Activated CD8-positive, alpha-beta memory T cell treated with anti-CD3 and anti-CD28 coated beads, Interleukin-2, amount 50 U/mL, for 24 hours (primary cell): ENCODE results near the gene MSLN.

Experiments used
- DNase-seq: peaks from one replicate; pipeline ENCODE4 v3.0.0-alpha.2; 2020; ENCODE audit errors: extremely low read depth

The MSLN gene

DNA sequence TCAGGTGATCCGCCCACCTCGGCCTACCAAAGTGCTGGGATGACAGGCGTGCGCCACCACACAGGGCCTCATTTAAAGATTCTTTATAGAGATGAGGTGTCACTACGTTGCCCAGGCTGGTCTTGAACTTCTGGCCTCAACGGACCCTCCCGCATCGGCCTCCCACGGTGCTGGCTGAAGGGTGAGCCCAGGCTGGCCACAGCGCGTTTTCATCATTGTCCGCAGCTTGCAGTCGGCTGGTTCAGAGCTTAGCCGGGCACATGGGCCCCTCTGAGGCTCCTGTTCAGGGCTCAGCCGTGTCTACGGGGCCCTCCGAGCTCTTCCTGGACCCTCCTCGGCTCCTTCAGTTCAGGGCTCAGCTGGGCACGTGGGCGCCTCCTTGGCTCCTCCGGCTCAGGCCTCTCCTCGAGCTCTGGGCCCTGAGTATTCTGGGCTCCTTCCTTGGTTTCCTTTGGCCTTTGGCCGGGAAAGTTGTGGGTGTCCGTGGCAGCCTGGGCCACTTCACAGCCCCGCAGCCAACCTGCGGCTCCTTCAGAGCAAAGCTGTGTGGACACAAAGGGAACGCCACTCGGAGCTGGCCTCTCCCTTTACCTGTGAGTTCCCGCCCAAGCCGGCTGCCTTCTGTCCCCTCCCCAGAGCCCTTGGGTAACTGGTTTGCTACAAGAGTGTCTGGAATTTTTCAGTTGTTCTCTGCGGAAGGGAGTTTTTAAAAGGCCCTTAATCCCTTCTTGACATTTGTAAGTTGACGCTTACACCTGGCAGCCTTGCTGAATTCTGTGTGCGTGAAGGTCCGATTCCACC lies 1.2 kb upstream of the MSLN start:
- DNase-seq: no peak

DNA sequence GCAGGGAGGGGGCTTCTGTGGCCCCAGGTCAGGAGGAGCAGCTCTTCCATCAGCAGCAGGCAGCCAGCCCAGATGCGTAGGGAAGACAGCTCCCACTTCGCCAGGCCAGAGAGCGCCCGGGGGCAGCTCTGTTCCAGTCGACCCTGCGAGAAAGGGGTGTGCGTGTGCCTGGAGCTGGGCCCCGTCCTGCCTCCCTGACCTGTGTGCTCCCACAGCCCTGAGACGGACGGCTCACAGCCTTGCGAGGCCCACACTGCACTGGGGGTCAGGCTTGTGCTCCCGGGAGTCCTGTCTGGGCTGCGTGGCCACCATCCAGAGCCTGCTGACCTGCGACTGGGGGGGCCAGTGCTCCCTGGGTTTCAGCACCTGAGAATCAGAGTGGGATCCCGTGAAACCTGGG lies 469 bp upstream of the MSLN start:
- DNase-seq: no peak

DNA sequence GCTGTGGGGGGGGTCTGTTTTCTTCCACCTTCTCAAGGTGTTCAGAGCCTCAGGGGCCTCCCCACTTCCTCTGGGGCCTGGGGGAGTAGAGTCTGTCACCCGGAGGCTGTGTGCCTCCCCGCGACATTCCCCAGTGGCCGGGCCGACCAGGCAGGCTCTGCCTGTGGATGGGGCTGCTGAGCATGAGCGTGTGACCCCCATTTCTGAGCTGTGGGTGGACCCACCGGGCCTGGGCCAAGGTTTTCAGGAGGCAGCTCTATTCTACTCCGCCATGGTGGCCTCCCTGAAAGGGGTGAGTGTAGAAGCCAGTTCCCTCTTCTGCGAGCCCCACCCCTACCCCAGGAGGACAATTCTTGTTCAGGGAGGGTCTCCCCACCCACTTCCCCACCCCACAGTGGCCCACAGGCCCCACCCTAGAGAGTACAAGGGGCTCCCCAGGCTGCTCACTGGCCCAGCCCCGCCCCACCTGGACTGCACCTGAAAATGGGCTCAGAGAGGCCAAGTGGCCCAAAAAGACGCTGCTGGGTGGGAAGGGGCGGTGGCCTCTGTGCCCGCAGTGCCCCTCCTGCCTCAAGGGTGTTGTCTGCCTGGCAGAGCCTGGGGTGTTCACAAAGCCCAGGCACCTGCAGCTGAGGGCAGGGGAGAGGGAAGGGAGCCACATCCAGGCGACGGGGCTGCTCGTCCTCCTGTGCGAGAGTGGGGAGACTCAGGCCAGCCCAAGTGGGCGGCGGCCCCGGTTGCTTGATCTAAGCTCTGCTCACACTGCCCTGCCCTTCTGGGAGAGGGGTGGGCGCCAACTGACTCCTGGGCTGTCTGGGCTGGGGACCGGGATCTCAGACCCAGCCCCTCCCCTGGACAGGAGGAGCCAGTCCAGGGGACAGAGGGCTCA lies 1.3 kb downstream of the MSLN start:
- DNase-seq: no peak

DNA sequence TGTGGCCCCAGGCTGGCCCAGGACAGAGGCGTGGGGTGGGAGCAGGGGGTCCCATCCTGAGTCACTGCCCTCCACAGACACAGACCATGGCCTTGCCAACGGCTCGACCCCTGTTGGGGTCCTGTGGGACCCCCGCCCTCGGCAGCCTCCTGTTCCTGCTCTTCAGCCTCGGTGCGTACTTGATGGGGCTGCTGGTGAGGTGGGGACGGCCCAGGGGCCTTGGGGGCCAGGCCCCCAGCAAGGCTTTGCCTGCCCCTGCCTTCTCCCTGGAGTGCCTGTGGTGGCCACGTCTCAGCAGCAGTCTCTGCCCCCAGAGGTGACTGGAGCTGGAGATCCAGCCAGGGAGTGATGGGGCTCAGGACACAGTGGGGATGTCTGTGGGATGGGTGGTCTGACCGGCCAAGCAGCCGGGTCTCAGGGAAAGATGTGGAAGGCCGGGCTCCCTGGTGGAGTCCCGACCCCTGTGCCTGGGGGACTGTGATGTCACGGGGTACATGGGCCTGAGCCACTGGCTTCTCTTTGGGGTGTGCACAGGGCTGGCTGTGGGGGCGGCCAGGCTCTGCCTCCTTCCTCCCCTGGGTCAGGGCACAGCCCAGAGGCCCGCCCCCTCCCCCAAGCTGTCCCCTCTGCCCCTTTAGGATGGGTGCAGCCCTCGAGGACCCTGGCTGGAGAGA lies 2.2 kb downstream of the MSLN start:
- DNase-seq: no peak

DNA sequence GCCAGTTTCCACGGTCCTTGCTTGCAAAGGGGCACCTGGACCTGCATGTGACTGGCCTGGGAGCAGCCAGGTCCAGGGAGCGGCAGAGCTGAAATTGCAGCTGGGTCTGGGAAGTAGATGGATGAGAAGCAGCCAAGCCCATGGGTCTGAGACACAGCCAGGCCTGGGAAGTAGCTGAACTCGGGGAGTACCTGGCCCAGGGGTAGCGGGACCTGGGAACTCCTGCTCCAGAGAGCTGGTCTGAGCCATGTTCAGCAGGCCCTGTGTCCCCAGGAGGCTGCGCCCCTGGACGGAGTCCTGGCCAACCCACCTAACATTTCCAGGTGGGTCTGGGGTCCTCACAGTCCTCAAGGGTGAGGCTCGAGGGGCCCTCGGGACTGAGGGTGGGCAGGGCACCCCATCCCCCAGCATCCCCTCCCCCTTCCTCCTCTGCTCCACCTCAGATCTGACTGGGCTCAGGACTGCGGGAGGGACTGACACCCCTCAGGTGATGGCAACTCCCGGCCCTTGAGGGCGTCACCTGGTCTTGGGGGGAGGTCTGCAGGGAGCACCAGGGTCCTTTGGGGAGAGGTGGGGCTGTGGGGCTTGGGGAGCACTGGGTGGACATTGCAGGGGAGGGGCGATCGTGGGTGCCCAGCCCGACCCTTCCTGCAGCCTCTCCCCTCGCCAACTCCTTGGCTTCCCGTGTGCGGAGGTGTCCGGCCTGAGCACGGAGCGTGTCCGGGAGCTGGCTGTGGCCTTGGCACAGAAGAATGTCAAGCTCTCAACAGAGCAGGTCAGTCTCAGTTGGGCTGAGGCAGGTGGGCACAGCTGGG lies 3.0 kb downstream of the MSLN start:
- no peak for DNase-seq

DNA sequence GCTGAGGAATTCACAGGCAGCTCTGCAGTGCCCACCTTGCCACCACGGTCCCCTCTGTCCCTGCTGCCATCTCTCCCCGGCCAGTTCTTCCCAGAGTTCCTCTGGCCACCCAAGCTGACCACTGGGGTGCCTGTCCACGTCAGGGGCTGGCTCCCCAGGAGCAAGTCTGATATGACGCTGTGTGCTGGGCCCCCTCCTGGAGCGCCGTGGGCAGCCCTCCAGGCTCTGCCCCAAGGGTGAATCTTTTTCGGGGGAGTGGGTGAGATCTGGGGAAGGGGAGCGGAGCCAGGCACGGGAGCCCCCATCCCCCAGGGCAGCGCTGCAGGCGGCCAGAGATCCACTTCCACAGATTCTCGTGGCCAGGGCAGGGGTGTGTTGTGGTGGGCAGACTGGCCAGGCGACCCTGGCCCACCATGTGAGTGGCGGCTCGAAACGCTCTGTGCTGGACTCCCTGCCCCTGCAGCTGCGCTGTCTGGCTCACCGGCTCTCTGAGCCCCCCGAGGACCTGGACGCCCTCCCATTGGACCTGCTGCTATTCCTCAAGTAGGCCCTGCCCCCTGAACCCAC lies 3.7 kb downstream of the MSLN start:
- DNase-seq: no peak

DNA sequence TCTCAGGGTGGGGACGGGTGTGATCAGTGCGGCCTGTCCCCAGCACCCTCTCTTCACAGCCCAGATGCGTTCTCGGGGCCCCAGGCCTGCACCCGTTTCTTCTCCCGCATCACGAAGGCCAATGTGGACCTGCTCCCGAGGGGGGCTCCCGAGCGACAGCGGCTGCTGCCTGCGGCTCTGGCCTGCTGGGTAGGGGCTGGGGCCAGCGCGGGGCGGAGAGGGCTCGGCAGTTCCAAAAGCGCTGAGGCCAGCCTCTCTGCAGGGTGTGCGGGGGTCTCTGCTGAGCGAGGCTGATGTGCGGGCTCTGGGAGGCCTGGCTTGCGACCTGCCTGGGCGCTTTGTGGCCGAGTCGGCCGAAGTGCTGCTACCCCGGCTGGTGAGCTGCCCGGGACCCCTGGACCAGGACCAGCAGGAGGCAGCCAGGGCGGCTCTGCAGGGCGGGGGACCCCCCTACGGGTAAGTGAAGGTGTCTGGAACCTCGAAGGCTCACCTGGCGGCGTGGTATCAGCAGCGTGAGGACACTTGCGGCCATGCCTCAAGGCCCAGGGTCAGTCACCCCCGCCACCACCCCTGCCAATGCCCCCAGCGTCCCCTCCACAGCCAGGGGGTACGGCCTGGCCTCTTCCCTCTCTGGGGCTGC lies 4.4 kb downstream of the MSLN start:
- DNase-seq: no peak

DNA sequence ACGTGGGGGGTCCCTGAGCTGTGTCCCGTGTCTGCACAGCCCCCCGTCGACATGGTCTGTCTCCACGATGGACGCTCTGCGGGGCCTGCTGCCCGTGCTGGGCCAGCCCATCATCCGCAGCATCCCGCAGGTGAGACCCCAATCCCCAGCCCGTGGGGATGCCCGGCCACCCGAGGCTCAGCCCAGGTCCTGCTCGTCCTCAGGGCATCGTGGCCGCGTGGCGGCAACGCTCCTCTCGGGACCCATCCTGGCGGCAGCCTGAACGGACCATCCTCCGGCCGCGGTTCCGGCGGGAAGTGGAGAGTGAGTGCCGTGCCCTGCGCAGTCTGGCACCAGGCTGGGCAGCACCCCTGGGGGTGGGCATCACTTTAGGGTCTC lies 4.9 kb downstream of the MSLN start:
- no peak for DNase-seq

DNA sequence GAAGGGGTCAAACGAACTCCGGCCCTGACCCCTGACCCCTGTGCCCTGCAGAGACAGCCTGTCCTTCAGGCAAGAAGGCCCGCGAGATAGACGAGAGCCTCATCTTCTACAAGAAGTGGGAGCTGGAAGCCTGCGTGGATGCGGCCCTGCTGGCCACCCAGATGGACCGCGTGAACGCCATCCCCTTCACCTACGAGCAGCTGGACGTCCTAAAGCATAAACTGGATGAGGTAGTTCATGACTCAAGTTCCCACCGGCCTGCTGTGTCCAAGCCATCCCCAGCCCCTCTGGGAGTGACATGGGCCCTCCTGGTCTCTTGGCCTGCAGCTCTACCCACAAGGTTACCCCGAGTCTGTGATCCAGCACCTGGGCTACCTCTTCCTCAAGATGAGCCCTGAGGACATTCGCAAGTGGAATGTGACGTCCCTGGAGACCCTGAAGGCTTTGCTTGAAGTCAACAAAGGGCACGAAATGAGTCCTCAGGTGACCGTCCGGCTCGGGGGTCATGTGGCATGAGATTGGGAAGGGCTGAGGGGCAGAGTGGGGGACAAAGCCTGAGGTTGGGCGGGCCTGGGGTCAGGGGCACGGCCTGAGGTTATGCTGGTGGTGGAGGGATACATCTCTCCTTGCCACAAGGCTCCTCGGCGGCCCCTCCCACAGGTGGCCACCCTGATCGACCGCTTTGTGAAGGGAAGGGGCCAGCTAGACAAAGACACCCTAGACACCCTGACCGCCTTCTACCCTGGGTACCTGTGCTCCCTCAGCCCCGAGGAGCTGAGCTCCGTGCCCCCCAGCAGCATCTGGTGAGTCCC lies 5.7 kb downstream of the MSLN start:
- DNase-seq: no peak

DNA sequence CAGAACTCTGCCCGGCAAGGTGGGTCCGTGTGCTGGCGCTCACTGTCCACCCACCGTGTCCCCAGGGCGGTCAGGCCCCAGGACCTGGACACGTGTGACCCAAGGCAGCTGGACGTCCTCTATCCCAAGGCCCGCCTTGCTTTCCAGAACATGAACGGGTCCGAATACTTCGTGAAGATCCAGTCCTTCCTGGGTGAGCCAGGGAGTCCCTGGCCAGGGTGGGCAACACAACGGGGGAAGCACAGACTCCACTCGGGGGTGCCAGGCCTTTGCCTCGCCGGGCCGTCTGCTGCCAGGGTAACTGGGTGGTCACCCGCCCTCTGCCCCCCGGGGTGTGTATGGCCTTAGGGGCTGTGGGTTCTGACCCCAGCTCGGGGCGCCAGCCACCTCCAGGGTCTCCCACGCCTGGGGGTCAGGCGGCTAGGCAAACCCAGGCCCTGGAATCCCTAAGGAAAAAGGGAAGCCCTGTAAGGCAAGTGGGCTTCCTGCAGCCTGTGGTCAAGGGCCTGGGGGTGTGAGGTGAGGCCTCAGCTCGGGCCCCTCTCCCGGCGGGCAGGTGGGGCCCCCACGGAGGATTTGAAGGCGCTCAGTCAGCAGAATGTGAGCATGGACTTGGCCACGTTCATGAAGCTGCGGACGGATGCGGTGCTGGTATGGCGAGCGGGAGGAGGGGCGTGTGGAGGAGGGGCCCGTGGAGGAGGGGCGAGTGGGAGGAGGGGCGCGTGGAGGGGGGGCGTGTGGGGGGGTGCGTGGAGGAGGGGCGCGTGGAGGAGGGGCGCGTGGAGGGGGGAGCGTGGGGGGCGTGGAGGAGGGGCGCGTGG lies 6.5 kb downstream of the MSLN start:
- DNase-seq: no peak

DNA sequence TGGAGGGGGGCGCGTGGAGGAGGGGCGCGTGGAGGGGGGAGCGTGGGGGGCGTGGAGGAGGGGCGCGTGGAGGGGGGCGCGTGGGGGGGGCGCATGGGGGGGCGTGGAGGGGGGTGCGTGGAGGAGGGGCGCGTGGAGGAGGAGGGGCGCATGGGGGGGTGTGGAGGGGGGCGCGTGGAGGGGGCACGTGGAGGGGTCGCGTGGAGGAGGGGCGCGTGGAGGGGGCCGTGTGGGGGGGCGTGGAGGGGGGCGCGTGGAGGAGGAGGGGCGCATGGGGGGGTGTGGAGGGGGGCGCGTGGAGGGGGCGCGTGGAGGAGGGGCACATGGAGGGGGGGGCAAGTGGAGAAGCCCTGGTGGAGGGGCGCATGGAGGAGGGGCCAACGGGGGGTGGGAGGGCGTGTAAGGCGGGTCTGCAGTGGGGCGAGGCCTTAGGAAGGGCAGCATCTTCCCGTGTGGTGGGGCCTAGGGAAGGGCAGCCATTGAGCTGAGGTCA lies 7.3 kb downstream of the MSLN start:
- no peak for DNase-seq

DNA sequence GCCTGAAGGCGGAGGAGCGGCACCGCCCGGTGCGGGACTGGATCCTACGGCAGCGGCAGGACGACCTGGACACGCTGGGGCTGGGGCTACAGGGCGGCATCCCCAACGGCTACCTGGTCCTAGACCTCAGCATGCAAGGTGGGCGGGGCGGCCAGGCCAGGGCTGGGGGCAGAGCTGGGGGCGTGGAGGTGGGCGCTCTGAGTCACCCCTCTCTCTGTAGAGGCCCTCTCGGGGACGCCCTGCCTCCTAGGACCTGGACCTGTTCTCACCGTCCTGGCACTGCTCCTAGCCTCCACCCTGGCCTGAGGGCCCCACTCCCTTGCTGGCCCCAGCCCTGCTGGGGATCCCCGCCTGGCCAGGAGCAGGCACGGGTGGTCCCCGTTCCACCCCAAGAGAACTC lies 7.9 kb downstream of the MSLN start:
- no peak for DNase-seq

DNA sequence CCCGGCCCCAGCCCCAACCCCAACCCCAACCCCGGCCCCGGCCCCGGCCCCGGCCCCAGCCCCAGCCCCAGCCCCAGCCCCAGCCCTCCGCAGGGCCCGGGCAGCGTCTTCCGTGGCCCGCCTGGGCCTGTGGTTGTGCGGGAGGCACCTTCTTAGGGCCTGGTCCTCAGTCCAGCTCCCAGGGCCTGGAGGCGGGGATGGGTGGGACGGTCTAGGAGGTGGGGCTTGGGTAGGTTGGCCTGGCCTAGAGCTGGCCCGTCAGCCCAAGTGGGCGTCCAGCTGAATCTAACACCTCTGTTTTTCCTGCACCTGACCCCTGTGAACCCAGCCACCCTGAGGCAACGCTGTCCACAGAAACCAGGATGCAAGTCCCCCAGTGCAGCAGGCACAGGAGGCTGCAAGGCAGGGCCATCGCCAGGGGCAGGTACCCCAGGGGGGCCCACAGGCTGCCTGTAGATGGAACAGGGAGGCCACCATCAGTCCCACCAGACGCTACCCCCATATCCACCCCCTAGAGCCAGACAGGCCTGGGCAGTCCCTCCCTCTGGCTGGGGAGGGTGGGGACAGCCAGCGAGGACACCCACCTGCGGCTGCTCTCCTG lies 8.8 kb downstream of the MSLN start:
- no peak for DNase-seq

DNA sequence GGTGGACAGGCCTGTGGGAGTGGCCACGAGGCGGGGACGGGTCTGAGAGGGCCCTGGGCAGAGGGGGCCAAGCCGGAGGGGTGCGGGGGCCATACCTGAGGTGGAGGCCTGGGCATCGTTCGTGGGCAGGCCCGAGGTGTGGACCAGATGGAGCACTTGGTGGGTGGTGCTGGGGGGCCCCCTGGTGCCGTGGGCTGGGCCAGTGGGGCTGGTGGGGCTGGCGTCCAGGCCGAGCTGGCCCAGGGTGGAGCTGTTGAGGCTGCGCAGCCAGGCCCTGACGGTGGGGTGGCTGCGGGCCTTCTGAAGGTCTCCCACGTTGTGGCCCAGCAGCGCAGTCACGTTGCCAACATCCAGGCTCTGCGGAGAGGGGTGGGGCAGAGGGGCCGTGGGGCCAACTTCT lies 9.4 kb downstream of the MSLN start:
- DNase-seq: no peak

DNA sequence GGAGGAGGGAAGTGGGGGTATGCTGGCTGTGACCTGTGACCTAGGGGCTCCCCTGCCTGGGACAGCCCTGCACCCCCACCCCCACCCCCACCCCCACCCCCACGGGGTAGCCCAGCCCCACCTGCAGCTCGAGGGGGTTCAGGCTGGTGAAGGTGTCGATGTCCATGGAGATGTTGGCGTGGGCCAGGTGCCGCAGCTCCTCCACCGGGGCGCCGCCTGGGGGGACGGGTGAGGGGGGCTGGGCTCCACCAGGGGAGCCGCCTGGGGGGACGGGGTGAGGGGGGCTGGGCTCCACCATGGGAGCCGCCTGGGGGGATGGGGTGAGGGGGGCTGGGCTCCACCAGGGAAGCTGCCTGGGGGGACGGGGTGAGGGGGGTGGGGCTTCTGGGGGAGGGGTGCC lies 9.9 kb downstream of the MSLN start:
- DNase-seq: no peak

DNA sequence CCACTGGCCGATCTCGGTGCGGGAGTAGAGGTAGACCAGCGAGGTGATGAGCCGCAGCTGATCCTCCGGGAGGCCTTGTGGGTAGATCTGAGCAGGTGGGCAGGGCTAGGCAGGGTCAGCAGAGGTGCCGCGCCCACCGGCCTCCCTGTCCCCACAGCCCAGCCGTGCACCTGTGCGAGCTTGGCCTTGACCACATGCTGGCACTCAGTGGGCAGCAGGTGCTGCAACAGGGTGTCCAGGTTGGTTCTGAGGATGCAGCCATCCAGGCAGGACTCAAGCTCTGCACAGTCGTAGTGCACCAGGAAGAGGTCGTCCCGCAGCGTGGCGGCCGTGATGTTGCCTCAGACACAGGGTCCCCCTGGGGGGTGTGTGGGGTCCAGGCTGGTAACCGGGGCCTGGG lies 12.4 kb downstream of the MSLN start:
- DNase-seq: no peak

DNA sequence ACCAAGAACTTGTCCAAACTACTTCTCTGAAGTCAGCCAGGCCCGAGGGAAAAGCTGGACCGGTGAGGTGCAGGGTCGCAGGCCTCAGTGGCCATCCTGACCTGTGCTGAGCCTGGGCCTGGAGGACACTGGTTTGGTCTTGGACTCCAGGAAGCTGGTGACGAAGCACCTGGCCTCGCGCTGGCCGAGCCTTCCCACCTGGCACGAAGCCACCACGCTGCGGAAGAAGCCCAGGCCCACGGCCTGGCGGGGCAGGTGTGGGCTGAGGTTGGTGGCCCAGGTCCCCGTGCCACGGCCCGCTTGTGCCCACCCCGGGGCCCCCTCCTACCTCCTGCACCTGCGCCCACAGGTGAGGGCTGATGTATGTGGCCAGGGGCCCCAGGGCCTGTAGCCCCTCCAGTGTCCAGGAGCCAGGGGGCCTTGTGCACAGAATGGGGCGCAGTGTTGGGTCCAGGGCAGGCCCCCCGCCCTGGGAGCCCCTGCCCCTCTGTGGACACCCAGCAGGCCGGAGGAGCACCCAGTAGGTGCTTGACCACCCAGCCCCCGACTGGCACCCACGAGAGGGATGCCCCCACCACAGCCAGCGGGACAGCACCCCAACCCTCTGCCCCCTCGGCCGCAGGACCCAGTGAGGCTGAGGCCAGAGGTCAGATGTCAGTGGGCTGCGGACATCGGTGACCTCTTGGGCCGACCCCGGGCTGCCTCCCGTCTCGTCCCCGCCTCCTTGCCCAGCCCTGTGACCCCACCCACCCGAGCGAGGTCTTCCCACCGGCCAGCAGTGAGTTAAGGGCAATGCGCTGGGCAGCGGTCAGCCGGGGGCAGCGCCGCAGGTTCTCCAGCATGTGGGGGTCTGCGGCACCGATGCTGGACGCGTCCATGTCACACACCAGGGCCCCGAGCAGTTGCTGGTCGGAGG lies 13.8 kb downstream of the MSLN start:
- no peak for DNase-seq
